DND-41 (cell line): ENCODE measurements around the gene EBPL.

Experiments
- CTCF ChIP-seq: IDR thresholded peaks from 2 replicates; pipeline ENCODE4 v1.5.1; 2012; ENCODE audit warnings: borderline replicate concordance, low read length, moderate library complexity, mild to moderate bottlenecking; ENCODE audit not compliant: poor library complexity, severe bottlenecking; ENCODE audit errors: extremely low read depth
- EZH2 ChIP-seq: IDR thresholded peaks from 3 replicates; pipeline ENCODE4 v1.6.1; 2012; ENCODE audit warnings: borderline replicate concordance, low read depth, mild to moderate bottlenecking, moderate library complexity, low read length, inconsistent platforms; ENCODE audit not compliant: severe bottlenecking

- no peak for TF ChIP-seq CTCF
- no peak for TF ChIP-seq EZH2
These were observed 67.1 kb downstream of the EBPL start for GRCh38 chr13:49624229-49624628.
